ENCODE measurements around the gene CTDSPL2. TPM values are rescaled to one million over a fixed set of nuclear protein-coding genes. Genes with fewer than 3 reads are reported as not detected.

The CTDSPL2 gene
- 58.2 and 82.3 TPM in 2 replicates for total RNA-seq

DNA sequence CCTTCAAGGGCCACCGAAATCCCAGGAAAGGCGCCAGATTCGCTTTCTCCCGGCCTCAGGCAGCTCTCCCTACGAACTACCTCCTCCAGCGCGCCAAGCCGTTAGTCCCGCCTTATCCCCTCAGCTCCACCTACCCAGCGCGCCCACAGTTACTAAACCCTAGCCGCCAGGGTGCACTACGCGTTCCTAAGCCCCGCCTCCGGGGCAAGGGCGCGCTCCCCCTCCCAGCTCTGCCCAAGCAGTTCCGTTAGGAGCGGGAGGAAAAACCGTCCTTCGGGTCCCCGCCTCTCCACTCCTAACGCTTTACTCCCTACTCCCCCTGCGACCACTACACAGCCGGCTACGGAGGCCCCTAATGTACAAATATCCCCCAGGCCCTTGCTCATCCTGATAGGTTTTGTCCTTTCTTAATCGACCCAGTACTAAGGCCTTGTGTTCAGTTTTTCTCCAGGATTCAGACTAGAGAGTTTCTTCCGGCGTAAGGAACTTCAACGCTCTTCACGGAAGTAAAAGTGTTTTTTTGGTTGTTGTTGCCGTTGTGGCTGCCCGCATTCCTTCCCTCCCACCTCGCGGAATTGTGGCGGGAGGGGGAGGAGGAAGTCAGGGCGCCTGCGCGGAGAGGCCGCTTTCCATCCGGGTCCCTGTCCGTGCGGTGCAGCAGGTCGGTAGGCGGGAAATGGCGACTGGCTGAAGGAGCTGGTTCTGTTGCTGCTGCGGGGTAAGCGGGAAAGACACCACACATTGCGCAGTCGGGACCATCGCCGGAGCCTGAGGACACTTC is at the start of gene CTDSPL2:
Gene CTDSPL2 (plus strand): TSS at position 655 of the 781 bp plus-strand sequence. CDS start 31,386 bp downstream, outside the sequence.

DNA sequence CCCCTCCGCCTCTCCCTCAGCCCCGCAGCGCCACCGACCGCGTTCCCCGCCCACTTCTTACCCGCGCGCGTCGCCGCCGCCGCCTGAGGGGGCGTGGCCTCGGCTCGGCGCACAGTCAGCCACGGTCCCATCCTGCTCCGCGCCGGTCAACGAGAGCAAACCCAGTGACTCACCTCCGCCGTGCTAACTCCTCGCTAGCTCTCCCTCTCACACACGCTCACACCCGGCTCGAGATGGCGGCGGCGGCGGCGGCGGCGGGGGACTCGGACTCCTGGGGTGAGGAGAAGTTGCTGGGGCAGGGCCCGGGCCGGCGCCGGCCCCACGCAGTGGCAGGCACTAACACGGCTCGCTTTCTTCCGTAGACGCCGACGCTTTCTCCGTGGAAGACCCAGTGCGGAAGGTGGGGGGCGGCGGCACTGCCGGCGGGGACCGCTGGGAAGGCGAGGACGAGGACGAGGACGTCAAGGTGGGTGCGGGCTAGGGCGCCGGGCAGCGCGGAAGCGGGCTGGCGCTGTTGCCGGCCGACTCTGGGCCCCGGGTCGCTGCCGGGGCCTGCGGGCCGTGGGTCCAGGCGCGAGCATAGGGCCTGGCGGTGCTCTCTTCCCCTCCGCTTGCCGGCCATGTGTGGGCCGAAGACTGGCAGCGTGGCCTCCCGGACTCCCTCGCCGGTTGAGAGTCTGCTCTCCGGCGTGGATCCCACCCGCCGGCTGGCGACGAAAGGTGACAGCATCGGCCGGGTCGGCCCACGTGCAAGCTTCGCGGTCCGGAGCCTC is 109.7 kb downstream of the CTDSPL2 start, which contains the start of gene EIF3J:
Gene EIF3J (plus strand): TSS at position 186 of the 773 bp plus-strand sequence. CDS start 48 bp downstream, at position 234.

Other genes with a start within 250 kb of the CTDSPL2 start
- 11.1 and 12.4 TPM in 2 replicates for gene FRMD5, start 232.4 kb upstream of the CTDSPL2 start, total RNA-seq
- gene GOLM2, start 138.9 kb upstream of the CTDSPL2 start, total RNA-seq, result 122 and 163 TPM in 2 replicates
- 32.5 and 42.7 TPM in 2 replicates for gene EIF3J, start 109.5 kb downstream of the CTDSPL2 start, total RNA-seq
- gene SPG11, start 236.0 kb downstream of the CTDSPL2 start, total RNA-seq, result 79.7 and 106 TPM in 2 replicates

Measured in uterine smooth muscle cell (primary cell).